Thymus (tissue), 11 donors: Measurements from ENCODE around the gene ANXA1. TPM values are rescaled to one million over a fixed set of nuclear protein-coding genes. Genes with fewer than 3 reads are reported as not detected.

Source experiments
- DNase-seq, 9 donors: peaks; one replicate each; pipeline ENCODE4 v3.0.0-alpha.2; 2013; ENCODE audit warnings: low spot score in 9 of 9, low read depth in 6 of 9, missing footprints in 1 of 9
- H3K27ac ChIP-seq, 2 donors: one replicate each; pipeline ENCODE4 v1.5.1; 2013; ENCODE audit warnings: control low read depth in 1 of 2, low read depth in 1 of 2, low read length in 1 of 2, mild to moderate bottlenecking in 1 of 2, moderate library complexity in 1 of 2
- H3K27me3 ChIP-seq, 2 donors: one replicate each; pipeline ENCODE4 v1.5.1; 2013; ENCODE audit warnings: low read length in 1 of 2; ENCODE audit not compliant: control insufficient read depth in 2 of 2, insufficient read depth in 1 of 2
- H3K36me3 ChIP-seq, 2 donors: one replicate each; pipeline ENCODE4 v1.5.1; 2013; ENCODE audit warnings: low read length in 1 of 2, mild to moderate bottlenecking in 1 of 2, moderate library complexity in 1 of 2; ENCODE audit not compliant: control insufficient read depth in 2 of 2, insufficient read depth in 2 of 2
- H3K4me1 ChIP-seq, 2 donors: one replicate each; pipeline ENCODE4 v1.5.1; 2013; ENCODE audit warnings: low read length in 2 of 2; ENCODE audit not compliant: control insufficient read depth in 2 of 2, insufficient read depth in 2 of 2
- H3K4me3 ChIP-seq, 2 donors: one replicate each; pipeline ENCODE4 v1.5.1; 2013; ENCODE audit warnings: low read length in 2 of 2, control low read depth in 1 of 2, mild to moderate bottlenecking in 1 of 2
- H3K9me3 ChIP-seq, 2 donors: one replicate each; pipeline ENCODE4 v1.5.1; 2013; ENCODE audit warnings: low read length in 1 of 2, mild to moderate bottlenecking in 1 of 2; ENCODE audit not compliant: control insufficient read depth in 2 of 2, insufficient read depth in 1 of 2
- WGBS: extraction: QIAGEN DNeasy Blood & Tissue Kit; methylation state at CpG from one replicate; pipeline ENCODE4 v1.1.7; 2013; 5-methylcytosine and 5-hydroxymethylcytosine counted together
- polyA plus RNA-seq: library from polyadenylated mRNA; stranded (reverse); fragments of 200-250 nt; gene quantifications from one replicate; pipeline ENCODE4 v1.2.3, GENCODE V29; 2013
- total RNA-seq: library from RNA; stranded (reverse); fragments of 120-200 nt; gene quantifications from one replicate; pipeline ENCODE4 v1.2.4, GENCODE V29; 2013
- donor health status: healthy.

The ANXA1 gene
- total and polyA plus RNA-seq, 2 donors, result 111 to 316 TPM

- 98% methylated on average over 1 of the region's 1 CpG for WGBS
- H3K27me3 ChIP-seq, result no peaks in the 10 kb centered on the region
- H3K4me3 ChIP-seq, result no peak overlapping the region
- no peaks in the 10 kb centered on the region for H3K4me1 ChIP-seq
- no peak for DNase-seq
- no peaks in the 10 kb centered on the region for H3K9me3 ChIP-seq
- H3K36me3 ChIP-seq, result no peaks in the 10 kb centered on the region
- no peak overlapping the region for H3K27ac ChIP-seq
These were observed 55.2 kb downstream of the ANXA1 start for GRCh38 chr9:73206851-73207250.

- H3K27ac ChIP-seq, result no peak overlapping the region
- no peak overlapping the region for H3K4me3 ChIP-seq
- no peak for DNase-seq
- no peaks in the 10 kb centered on the region for H3K36me3 ChIP-seq
- H3K9me3 ChIP-seq, result no peaks in the 10 kb centered on the region
- H3K27me3 ChIP-seq, result no peaks in the 10 kb centered on the region
- WGBS, result 64% methylated on average over 3 of the region's 3 CpGs
- H3K4me1 ChIP-seq, result no peaks in the 10 kb centered on the region
These were observed 59.4 kb downstream of the ANXA1 start for GRCh38 chr9:73210886-73211666.

DNA sequence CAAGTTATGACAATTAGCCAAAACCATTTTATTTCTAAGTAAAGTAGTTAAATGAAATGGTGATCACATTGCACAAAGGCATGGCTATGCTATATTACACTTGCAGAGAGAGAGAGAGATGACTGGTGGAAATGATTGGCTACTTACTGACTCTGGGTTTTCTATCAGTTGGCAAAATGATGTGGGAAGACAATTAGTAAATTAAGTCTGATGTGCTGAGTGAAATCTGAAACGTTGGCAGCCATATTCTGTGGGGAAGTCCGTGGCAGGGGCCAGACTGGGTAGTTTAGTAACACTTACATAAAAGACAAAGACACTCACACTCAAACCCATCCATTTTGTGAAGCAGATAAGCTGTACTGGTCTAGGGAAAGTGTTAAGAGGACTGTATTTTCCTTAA lies 61.6 kb downstream of the ANXA1 start:
- H3K27me3 ChIP-seq, result no peaks in the 10 kb centered on the region
- 73% methylated on average over 2 of the region's 2 CpGs for WGBS
- no peaks in the 10 kb centered on the region for H3K4me1 ChIP-seq
- no peaks in the 10 kb centered on the region for H3K36me3 ChIP-seq
- no peak overlapping the region for H3K4me3 ChIP-seq
- no peaks in the 10 kb centered on the region for H3K9me3 ChIP-seq
- no peak for DNase-seq
- no peak overlapping the region for H3K27ac ChIP-seq

DNA sequence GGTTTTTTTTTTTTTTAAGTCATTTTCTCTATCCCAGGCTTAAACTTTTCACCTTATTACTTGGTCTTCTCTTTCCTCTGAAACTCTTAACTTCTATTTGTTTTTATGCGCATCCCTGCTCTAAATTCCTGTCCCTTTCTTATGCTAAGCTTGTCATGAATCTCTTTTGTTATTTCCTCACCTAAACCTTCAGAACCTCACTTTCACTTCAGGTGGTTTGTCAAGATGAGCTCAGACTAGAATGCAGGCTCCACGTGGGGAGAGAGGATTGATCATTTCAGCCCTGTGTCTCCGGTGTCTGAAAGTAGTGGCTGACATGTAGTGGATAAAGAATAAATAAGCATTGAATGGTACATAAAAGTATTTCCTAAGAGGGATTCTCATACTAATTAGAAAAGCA lies 63.6 kb downstream of the ANXA1 start:
- H3K9me3 ChIP-seq, result no peaks in the 10 kb centered on the region
- H3K4me1 ChIP-seq, result no peaks in the 10 kb centered on the region
- no peak overlapping the region for H3K27ac ChIP-seq
- WGBS, result 95% methylated on average over 3 of the region's 3 CpGs
- no peak for DNase-seq
- no peaks in the 10 kb centered on the region for H3K36me3 ChIP-seq
- H3K27me3 ChIP-seq, result no peaks in the 10 kb centered on the region
- no peak overlapping the region for H3K4me3 ChIP-seq

GRCh38 chr9:73216100-73216499 lies 64.4 kb downstream of the ANXA1 start:
- Histone ChIP-seq H3K27me3 (no peaks in the 10 kb centered on the region), H3K9me3 (no peaks in the 10 kb centered on the region), H3K36me3 (no peaks in the 10 kb centered on the region), H3K27ac (no peak overlapping the region), H3K4me3 (no peak overlapping the region), H3K4me1 (no peaks in the 10 kb centered on the region)
- no peak for DNase-seq

Other genes starting within 250 kb of the ANXA1 start
- 5.6 TPM for gene ALDH1A1, start 198.8 kb upstream of the ANXA1 start, total RNA-seq
- 29.1 TPM for gene ALDH1A1, start 198.8 kb upstream of the ANXA1 start, polyA plus RNA-seq